Stimulated activated naive CD8-positive, alpha-beta T cell treated with anti-CD3 and anti-CD28 coated beads, Interleukin-15, amount 100 ng/mL, for 72 hours (primary cell): Measurements from ENCODE around the gene CYSRT1.

Source experiments
- ATAC-seq: fragments of 150-1000 bp; cut with Tn5 transposase; 2 replicates; pipeline ENCODE4 v1.10.0; 2021; ENCODE audit warnings: mild to moderate bottlenecking, moderate library complexity
- DNase-seq, 2 donors: peaks; one replicate each; pipeline ENCODE4 v3.0.0; 2021 to 2022
- H3K27ac Mint-ChIP-seq, 2 donors: one replicate each; pipeline ENCODE4 v1.8.0; 2022; ENCODE audit warnings: mild to moderate bottlenecking in 2 of 2, mixed read lengths in 2 of 2, moderate library complexity in 2 of 2
- H3K27me3 Mint-ChIP-seq: one replicate; pipeline ENCODE4 v1.8.0; 2022; ENCODE audit warnings: mixed read lengths
- H3K4me1 Mint-ChIP-seq: one replicate; pipeline ENCODE4 v1.8.0; 2022; ENCODE audit warnings: mild to moderate bottlenecking, mixed read lengths
- H3K4me3 Mint-ChIP-seq, 2 donors: one replicate each; pipeline ENCODE4 v1.8.0; 2022; ENCODE audit warnings: mild to moderate bottlenecking in 2 of 2, mixed read lengths in 2 of 2, moderate library complexity in 1 of 2
- H3K9me3 Mint-ChIP-seq, 2 donors: one replicate each; pipeline ENCODE4 v1.8.0; 2022; ENCODE audit warnings: mixed read lengths in 2 of 2

CYSRT1 gene

GRCh38 chr9:137227054-137227852, 2.3 kb downstream of the CYSRT1 start, which contains the start of gene RNF224:
TSS of gene RNF224 (plus strand) at chr9:137227502. CDS start at chr9:137228336, 834 bp downstream.
- Mint-ChIP-seq H3K9me3 (no peaks in the 10 kb centered on the region), H3K4me1 (peaks cover 30% of the 10 kb centered on the region), H3K27me3 (peaks cover 35% of the 10 kb centered on the region), H3K27ac (peak within 1 kb of the TSS in 1 of 2 donors; percentile 57), H3K4me3 (no peak within 1 kb of the TSS)
- ATAC-seq (peak; percentile 65), DNase-seq (peak; percentile 86)

GRCh38 chr9:137227853-137228505, 3.0 kb downstream of the CYSRT1 start:
- no peak overlapping the region for H3K4me3 Mint-ChIP-seq
- DNase-seq (no peak), ATAC-seq (no peak)
- H3K27me3 Mint-ChIP-seq = peaks cover 38% of the 10 kb centered on the region
- H3K27ac Mint-ChIP-seq = peak overlapping the region in 1 of 2 donors; percentile 57
- peaks cover 26% of the 10 kb centered on the region for H3K4me1 Mint-ChIP-seq
- no peaks in the 10 kb centered on the region for H3K9me3 Mint-ChIP-seq

- DNase-seq = no peak
- Mint-ChIP-seq H3K4me1 (peaks cover 24% of the 10 kb centered on the region), H3K27me3 (peaks cover 38% of the 10 kb centered on the region), H3K4me3 (no peak overlapping the region), H3K9me3 (no peaks in the 10 kb centered on the region), H3K27ac (no peak overlapping the region)
- no peak for ATAC-seq
Observed at GRCh38 chr9:137228506-137228967, 3.6 kb downstream of the CYSRT1 start.

GRCh38 chr9:137228968-137229896, 4.3 kb downstream of the CYSRT1 start:
- ATAC-seq (no peak), DNase-seq (no peak)
- Mint-ChIP-seq H3K9me3 (no peaks in the 10 kb centered on the region), H3K4me3 (no peak overlapping the region), H3K27me3 (peaks cover 41% of the 10 kb centered on the region), H3K4me1 (peaks cover 19% of the 10 kb centered on the region), H3K27ac (no peak overlapping the region)

GRCh38 chr9:137229903-137230704, 5.1 kb downstream of the CYSRT1 start:
- ATAC-seq (no peak), DNase-seq (no peak)
- Mint-ChIP-seq H3K27ac (no peak overlapping the region), H3K4me1 (peaks cover 17% of the 10 kb centered on the region), H3K9me3 (no peaks in the 10 kb centered on the region), H3K4me3 (no peak overlapping the region), H3K27me3 (peaks cover 49% of the 10 kb centered on the region)

GRCh38 chr9:137230705-137231371, 5.9 kb downstream of the CYSRT1 start, which contains the start of gene SLC34A3:
TSS of gene SLC34A3 (plus strand) at chr9:137230901. CDS start at chr9:137231703, 802 bp downstream.
- H3K27me3 Mint-ChIP-seq = peaks cover 55% of the 10 kb centered on the region
- DNase-seq (no peak), ATAC-seq (no peak)
- no peak within 1 kb of the TSS for H3K4me3 Mint-ChIP-seq
- H3K27ac Mint-ChIP-seq = no peak within 1 kb of the TSS
- H3K9me3 Mint-ChIP-seq = no peaks in the 10 kb centered on the region
- H3K4me1 Mint-ChIP-seq = peaks cover 16% of the 10 kb centered on the region

- no peak for DNase-seq
- Mint-ChIP-seq H3K4me1 (peaks cover 21% of the 10 kb centered on the region), H3K27ac (peak overlapping the region in 1 of 2 donors; percentile 59), H3K9me3 (no peaks in the 10 kb centered on the region), H3K4me3 (no peak overlapping the region), H3K27me3 (peaks cover 55% of the 10 kb centered on the region)
- ATAC-seq = no peak
Observed at GRCh38 chr9:137231372-137232039, 6.5 kb downstream of the CYSRT1 start.

- Mint-ChIP-seq H3K4me3 (no peak overlapping the region), H3K4me1 (peaks cover 27% of the 10 kb centered on the region), H3K27me3 (peaks cover 55% of the 10 kb centered on the region), H3K9me3 (no peaks in the 10 kb centered on the region), H3K27ac (no peak overlapping the region)
- ATAC-seq (no peak), DNase-seq (no peak)
Observed at GRCh38 chr9:137232101-137232500, 7.1 kb downstream of the CYSRT1 start.

GRCh38 chr9:137232510-137232909, 7.5 kb downstream of the CYSRT1 start:
- H3K4me1 Mint-ChIP-seq = peaks cover 27% of the 10 kb centered on the region
- ATAC-seq = no peak
- no peaks in the 10 kb centered on the region for H3K9me3 Mint-ChIP-seq
- no peak overlapping the region for H3K27ac Mint-ChIP-seq
- H3K4me3 Mint-ChIP-seq = no peak overlapping the region
- H3K27me3 Mint-ChIP-seq = peaks cover 51% of the 10 kb centered on the region
- DNase-seq = no peak

- Mint-ChIP-seq H3K9me3 (no peaks in the 10 kb centered on the region), H3K4me1 (peaks cover 32% of the 10 kb centered on the region), H3K27me3 (peaks cover 46% of the 10 kb centered on the region), H3K27ac (no peak overlapping the region), H3K4me3 (no peak overlapping the region)
- no peak for DNase-seq
- no peak for ATAC-seq
Observed at GRCh38 chr9:137233143-137233980, 8.4 kb downstream of the CYSRT1 start.

- no peak overlapping the region for H3K27ac Mint-ChIP-seq
- DNase-seq = no peak
- H3K27me3 Mint-ChIP-seq = peaks cover 41% of the 10 kb centered on the region
- H3K4me3 Mint-ChIP-seq = no peak overlapping the region
- peaks cover 40% of the 10 kb centered on the region for H3K4me1 Mint-ChIP-seq
- ATAC-seq = no peak
- H3K9me3 Mint-ChIP-seq = no peaks in the 10 kb centered on the region
Observed at GRCh38 chr9:137234055-137234697, 9.2 kb downstream of the CYSRT1 start.

- H3K4me3 Mint-ChIP-seq = no peak overlapping the region
- peak overlapping the region in 1 of 2 donors; percentile 28 for H3K27ac Mint-ChIP-seq
- DNase-seq (no peak), ATAC-seq (no peak)
- H3K27me3 Mint-ChIP-seq = peaks cover 34% of the 10 kb centered on the region
- peaks cover 46% of the 10 kb centered on the region for H3K4me1 Mint-ChIP-seq
- H3K9me3 Mint-ChIP-seq = no peaks in the 10 kb centered on the region
Observed at GRCh38 chr9:137234758-137235423, 9.9 kb downstream of the CYSRT1 start.
